ENCODE data around the gene MIDN.

Gene MIDN

DNA sequence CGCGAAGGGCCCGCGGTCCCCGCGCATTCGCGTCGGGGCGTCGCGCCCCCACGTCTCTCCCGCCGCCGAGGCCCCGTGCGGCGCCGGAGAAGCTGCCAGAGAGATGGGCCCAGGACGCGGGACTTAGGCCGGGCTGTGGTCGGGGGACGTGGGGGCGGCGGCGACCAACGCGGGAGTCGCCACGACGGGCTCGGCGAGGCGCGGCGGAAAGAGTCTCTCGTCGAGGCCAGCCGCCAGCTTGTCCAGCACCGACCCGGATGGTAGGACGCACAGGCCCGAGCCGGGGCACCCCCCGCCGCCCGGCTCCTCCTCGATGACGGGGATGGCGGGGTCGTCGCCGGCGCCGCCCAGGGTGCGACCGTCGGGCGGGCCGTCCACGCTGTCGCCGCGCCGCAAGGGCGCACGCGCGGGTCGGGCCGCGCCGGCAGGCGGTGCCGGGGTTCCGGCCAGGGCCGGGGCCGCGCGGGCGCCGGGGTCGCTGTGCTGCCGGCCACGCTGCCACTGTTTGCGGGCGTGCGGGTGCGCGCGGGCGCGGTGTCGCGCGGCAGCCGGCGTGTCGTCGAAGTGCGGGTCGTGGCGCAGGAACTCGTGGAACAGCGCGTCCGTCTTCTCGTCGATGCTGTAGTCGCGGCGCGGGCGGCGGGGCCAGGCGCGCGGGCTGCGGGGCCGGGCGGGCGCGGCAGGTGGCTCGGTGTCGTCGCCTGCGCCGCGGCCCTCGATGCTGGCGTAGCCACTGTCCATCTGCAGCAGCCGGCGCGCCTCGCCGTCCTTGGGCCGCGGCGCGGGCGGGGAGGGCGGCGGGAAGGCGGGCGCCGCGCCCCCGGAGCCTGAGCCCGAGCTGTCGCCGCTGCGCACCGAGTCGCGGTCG is 19.1 kb upstream of the MIDN start:
- Histone ChIP-seq H3K4me3 (ENCODE audit: low read length) (no peak overlapping the region), H3K4me1 (ENCODE audit: insufficient read depth, low read length) (no peaks in the 10 kb centered on the region), H3K27me3 (ENCODE audit: insufficient read depth, low read length) (no peaks in the 10 kb centered on the region), H3K9me3 (ENCODE audit: insufficient read depth, low read depth, low read length) (no peaks in the 10 kb centered on the region), H3K9ac (ENCODE audit: low read depth, low read length) (no peak overlapping the region), H3K27ac (ENCODE audit: low read depth, low read length) (no peak overlapping the region), H3K36me3 (ENCODE audit: insufficient read depth, low read length) (peaks cover 29% of the 10 kb centered on the region)
- 97% methylated on average over 158 of the region's 158 CpGs for WGBS

DNA sequence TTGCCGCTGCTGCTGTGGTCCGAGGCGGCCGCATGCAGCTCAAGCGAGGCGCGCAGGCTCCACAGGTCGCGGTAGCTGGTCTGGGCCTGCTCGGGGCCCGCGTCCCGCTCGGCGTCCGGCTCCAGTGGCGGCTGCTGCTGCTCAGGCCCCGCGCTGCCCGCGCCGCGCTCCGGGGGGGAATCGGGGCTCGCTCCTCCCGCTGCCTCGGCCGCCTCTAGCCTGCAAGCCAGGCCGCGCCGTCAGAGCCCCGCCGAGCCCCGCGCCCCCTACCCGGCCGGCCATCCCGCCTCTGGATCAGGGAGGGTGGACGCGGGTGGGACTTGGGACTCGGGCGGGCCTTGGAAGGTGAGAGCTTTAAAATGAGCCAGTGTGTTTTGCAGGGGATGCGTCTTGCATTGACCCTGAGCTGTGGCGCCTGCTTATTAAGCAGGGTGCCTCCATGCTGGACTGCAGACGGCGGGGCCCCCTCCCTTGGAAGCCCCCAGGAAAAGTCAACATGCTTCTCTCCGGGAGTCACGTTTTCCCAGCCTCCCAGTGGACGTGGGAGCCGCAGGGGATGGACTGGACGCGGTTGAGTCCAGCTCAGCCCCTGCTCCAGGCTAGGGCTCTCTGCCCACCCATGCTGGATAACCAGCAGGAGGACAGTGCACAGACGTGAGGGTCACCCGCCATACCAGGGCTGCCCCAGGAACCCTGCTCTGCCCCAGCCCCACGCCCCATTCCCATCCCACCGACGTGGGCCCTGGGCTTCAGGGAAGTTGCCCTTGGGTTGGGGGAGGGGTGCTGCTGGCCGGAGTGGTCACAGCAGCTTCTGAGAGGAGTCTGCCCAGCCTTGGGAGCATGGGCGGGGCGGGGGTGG is 18.2 kb upstream of the MIDN start:
- Histone ChIP-seq H3K27me3 (ENCODE audit: insufficient read depth, low read length) (no peaks in the 10 kb centered on the region), H3K4me1 (ENCODE audit: insufficient read depth, low read length) (no peaks in the 10 kb centered on the region), H3K4me3 (ENCODE audit: low read length) (no peak overlapping the region), H3K36me3 (ENCODE audit: insufficient read depth, low read length) (peaks cover 38% of the 10 kb centered on the region), H3K9ac (ENCODE audit: low read depth, low read length) (no peak overlapping the region), H3K27ac (ENCODE audit: low read depth, low read length) (no peak overlapping the region), H3K9me3 (ENCODE audit: insufficient read depth, low read depth, low read length) (no peaks in the 10 kb centered on the region)
- 92% methylated on average over 61 of the region's 61 CpGs for WGBS

DNA sequence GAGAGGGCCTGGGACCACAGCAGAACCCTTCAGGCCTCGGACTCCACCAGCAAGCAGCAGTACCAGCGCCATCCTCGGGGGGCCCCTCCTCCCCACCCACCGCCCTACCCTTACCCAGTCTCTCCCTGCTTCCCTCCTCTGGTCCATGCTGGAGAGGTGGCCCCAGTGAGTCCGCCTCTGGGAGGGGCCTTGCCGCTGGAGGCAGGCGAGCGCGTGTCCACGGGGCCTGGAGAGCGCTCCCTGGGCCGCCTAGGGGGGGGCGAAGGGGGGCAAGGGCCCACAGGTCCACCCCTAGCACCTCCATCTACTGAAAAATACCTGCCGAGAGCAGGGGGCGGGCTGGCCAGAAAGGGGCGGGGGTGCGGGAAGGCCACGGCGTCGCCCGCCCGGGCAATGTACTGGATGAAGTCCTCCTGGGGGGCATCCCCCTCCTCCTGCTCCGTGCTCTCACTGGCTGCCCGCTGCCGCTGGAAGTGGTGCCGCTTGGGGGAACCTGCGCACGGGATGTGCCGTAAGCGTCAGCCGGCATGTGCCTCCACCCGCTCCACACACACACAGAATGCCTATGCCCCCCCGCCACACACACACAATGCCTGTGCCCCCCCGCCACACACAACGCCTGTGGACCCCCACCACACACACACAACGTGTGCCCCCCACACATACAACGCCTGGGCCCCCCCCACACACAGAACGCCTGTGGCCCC is 17.4 kb upstream of the MIDN start:
- H3K9me3 ChIP-seq (ENCODE audit: insufficient read depth, low read depth, low read length) = no peaks in the 10 kb centered on the region
- H3K36me3 ChIP-seq (ENCODE audit: insufficient read depth, low read length) = peaks cover 46% of the 10 kb centered on the region
- no peaks in the 10 kb centered on the region for H3K4me1 ChIP-seq (ENCODE audit: insufficient read depth, low read length)
- no peak overlapping the region for H3K9ac ChIP-seq (ENCODE audit: low read depth, low read length)
- no peak overlapping the region for H3K27ac ChIP-seq (ENCODE audit: low read depth, low read length)
- 86% methylated on average over 32 of the region's 38 CpGs for WGBS
- H3K4me3 ChIP-seq (ENCODE audit: low read length) = no peak overlapping the region
- H3K27me3 ChIP-seq (ENCODE audit: insufficient read depth, low read length) = no peaks in the 10 kb centered on the region

DNA sequence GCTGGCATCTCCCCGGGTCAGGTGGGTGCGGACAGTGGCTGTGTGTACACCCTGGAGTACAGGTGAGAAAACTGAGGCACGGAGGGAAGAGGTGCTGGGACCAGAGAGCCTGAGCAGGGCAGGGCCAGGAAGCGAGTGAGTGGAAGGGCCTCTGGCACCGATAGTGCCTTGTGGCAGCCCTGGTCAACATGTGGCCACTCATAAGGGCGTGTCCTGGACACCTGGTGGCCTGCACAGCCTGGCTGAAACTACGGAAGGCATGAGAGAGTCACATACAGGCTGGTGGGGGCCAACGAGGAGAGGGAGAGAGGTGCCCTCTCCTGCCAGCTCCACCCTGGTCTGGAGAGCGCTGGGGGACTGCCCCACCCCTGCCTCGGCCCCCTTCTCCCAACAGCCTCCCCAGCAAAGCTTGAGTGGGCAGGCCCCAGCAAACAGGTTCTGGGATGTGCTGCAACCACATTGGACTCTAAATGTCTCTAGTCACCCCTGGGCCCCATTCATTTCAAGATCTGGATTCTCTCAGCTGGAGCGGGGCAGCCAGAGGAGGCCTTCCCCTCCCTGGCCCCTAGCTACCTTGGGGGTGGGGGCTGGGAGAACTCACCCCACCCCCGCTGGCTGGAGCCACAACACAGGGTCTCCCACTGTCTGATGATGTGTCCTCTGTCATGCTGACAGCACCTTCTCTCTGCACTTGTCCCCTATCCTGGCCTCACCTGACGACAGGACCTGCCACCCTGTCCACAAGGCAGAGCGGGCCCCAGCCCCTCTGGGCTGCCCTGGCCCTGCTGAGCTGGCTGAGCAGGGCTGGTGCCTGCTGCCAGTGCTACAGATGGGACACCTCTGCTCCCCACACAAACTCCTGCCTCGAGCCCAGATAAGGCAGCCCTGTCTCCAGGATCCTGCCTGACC is 16.4 kb upstream of the MIDN start:
- Histone ChIP-seq H3K27me3 (ENCODE audit: insufficient read depth, low read length) (no peaks in the 10 kb centered on the region), H3K4me1 (ENCODE audit: insufficient read depth, low read length) (no peaks in the 10 kb centered on the region), H3K4me3 (ENCODE audit: low read length) (no peak overlapping the region), H3K9ac (ENCODE audit: low read depth, low read length) (no peak overlapping the region), H3K9me3 (ENCODE audit: insufficient read depth, low read depth, low read length) (no peaks in the 10 kb centered on the region), H3K36me3 (ENCODE audit: insufficient read depth, low read length) (peaks cover 44% of the 10 kb centered on the region), H3K27ac (ENCODE audit: low read depth, low read length) (no peak overlapping the region)
- WGBS = 91% methylated on average over 15 of the region's 15 CpGs

DNA sequence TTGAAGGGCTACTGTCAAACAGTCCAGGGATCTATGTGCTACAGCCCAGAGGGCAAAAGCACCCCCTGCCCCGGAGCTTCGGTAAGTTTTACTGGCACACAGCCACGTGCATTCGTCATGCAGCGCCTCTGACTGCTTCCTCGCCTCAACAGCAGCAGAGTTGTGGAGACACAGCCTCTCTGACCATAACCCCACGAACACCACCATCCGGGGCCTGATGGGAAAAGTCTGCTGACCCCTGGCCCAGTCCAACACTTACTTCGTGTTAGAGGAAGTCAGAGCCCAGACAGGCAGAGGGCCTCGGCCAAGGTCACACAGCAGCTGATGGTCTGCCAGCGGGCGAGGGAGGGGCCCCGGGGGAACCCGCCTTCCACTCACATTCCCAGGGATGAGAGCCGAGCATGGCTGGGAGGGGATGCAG is 15.7 kb upstream of the MIDN start:
- WGBS = 84% methylated on average over 15 of the region's 15 CpGs
- H3K9ac ChIP-seq (ENCODE audit: low read depth, low read length) = no peak overlapping the region
- no peaks in the 10 kb centered on the region for H3K4me1 ChIP-seq (ENCODE audit: insufficient read depth, low read length)
- peaks cover 39% of the 10 kb centered on the region for H3K36me3 ChIP-seq (ENCODE audit: insufficient read depth, low read length)
- H3K27ac ChIP-seq (ENCODE audit: low read depth, low read length) = no peak overlapping the region
- no peak overlapping the region for H3K4me3 ChIP-seq (ENCODE audit: low read length)
- H3K27me3 ChIP-seq (ENCODE audit: insufficient read depth, low read length) = no peaks in the 10 kb centered on the region
- no peaks in the 10 kb centered on the region for H3K9me3 ChIP-seq (ENCODE audit: insufficient read depth, low read depth, low read length)

DNA sequence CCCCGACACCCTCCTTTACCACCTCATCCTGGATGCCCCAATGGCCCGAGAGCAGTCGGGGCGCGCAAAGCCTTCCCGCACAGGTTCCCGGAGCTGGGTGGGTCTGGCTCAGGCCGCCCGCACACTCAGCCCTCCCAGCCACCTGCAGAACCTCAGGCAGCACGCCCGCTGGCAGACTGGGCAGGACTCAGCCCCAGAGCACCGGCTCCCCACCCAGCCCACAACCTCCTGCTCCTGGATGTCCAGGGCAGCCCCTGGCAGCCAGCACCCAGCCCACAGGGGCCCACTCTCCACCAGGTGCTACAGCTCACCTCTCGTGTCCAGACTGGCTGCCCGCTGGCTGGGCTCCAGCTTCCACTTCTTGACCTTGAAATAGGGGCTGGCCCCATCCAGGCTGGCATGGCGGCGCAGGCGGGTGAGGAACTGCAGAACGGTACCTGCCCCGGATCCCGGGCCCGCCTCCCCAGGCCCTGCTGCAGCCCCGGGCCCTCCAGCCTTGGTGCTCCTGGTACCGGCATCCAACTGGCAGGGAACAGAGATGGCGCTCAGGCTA is 15.2 kb upstream of the MIDN start:
- Histone ChIP-seq H3K9ac (ENCODE audit: low read depth, low read length) (no peak overlapping the region), H3K27ac (ENCODE audit: low read depth, low read length) (no peak overlapping the region), H3K9me3 (ENCODE audit: insufficient read depth, low read depth, low read length) (no peaks in the 10 kb centered on the region), H3K4me3 (ENCODE audit: low read length) (no peak overlapping the region), H3K36me3 (ENCODE audit: insufficient read depth, low read length) (peaks cover 35% of the 10 kb centered on the region), H3K4me1 (ENCODE audit: insufficient read depth, low read length) (no peaks in the 10 kb centered on the region), H3K27me3 (ENCODE audit: insufficient read depth, low read length) (no peaks in the 10 kb centered on the region)
- WGBS = 96% methylated on average over 24 of the region's 24 CpGs

DNA sequence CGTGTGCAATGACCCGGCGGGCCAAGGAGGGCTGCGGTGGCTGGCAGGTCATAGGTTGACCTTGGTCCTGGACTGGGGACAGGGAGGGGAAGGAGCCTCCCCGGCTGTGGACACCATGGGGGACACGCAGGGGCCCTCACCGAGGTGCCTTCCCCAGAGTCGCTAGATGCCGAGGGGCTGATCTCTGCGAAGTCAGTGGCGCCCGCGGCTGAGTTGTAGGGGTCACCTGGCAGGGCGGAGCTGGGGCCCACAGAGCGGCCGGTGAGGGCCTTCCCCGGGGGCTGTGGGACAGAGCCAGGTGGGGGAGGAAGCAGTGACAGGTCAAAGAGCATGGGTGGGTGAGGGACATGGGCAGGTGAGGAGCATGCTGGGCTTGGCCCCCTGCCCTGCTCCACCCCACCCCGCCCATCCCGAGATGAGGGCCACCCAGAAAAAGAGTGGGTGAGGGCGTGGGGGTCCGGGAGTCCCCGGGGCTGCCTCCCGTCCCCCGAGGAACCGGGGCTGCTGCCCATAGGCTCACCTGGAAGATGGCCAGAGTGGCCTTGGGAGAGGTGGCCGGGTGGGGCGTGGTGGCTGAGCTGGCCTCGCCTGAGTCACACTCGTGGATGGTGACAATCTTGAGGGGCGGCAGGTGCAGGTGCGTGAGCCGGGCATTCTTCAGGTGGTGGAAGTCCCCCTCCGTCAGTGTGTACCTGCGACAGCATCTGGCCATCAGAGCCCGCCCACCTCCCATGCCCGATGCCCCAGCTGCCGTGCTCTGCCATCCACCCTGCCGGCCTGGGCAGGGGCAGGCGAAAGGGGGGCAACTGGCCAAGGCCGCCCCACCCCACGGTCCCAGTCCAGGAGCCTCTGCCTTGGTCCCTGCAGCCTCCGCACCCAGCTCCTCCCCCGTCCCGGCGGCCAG is 14.1 kb upstream of the MIDN start:
- no peaks in the 10 kb centered on the region for H3K9me3 ChIP-seq (ENCODE audit: insufficient read depth, low read depth, low read length)
- H3K27ac ChIP-seq (ENCODE audit: low read depth, low read length) = no peak overlapping the region
- H3K4me3 ChIP-seq (ENCODE audit: low read length) = no peak overlapping the region
- 95% methylated on average over 45 of the region's 45 CpGs for WGBS
- H3K4me1 ChIP-seq (ENCODE audit: insufficient read depth, low read length) = no peaks in the 10 kb centered on the region
- no peak overlapping the region for H3K9ac ChIP-seq (ENCODE audit: low read depth, low read length)
- H3K36me3 ChIP-seq (ENCODE audit: insufficient read depth, low read length) = peaks cover 35% of the 10 kb centered on the region
- no peaks in the 10 kb centered on the region for H3K27me3 ChIP-seq (ENCODE audit: insufficient read depth, low read length)

DNA sequence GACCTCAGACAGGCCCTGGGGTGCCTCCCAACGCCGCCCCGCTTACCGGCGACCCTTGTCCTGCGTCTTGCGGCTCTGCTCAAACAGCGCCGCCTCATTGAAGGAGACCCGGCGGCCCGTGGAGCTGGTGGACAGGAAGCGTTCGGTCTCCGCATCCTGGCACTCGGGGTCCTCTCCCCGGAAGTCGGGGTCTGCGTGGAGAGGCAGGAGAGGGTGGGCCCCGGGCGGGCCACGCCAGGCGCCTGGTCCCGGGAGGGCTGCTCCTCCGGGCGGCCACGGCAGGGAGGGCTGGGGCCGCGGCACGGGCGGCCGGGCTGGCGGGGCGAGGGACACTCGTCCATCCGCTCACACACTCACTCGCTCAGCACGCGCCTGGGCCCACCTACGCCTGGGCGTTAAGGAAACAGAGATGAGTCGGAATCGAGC is 13.4 kb upstream of the MIDN start:
- peaks cover 6% of the 10 kb centered on the region; the same call in 1 of the 2 replicates for H3K4me1 ChIP-seq (ENCODE audit: insufficient read depth, low read length)
- 93% methylated on average over 43 of the region's 43 CpGs for WGBS
- no peak overlapping the region for H3K9ac ChIP-seq (ENCODE audit: low read depth, low read length)
- H3K27ac ChIP-seq (ENCODE audit: low read depth, low read length) = no peak overlapping the region
- H3K27me3 ChIP-seq (ENCODE audit: insufficient read depth, low read length) = no peaks in the 10 kb centered on the region
- H3K4me3 ChIP-seq (ENCODE audit: low read length) = no peak overlapping the region
- no peaks in the 10 kb centered on the region for H3K9me3 ChIP-seq (ENCODE audit: insufficient read depth, low read depth, low read length)
- H3K36me3 ChIP-seq (ENCODE audit: insufficient read depth, low read length) = peaks cover 35% of the 10 kb centered on the region

DNA sequence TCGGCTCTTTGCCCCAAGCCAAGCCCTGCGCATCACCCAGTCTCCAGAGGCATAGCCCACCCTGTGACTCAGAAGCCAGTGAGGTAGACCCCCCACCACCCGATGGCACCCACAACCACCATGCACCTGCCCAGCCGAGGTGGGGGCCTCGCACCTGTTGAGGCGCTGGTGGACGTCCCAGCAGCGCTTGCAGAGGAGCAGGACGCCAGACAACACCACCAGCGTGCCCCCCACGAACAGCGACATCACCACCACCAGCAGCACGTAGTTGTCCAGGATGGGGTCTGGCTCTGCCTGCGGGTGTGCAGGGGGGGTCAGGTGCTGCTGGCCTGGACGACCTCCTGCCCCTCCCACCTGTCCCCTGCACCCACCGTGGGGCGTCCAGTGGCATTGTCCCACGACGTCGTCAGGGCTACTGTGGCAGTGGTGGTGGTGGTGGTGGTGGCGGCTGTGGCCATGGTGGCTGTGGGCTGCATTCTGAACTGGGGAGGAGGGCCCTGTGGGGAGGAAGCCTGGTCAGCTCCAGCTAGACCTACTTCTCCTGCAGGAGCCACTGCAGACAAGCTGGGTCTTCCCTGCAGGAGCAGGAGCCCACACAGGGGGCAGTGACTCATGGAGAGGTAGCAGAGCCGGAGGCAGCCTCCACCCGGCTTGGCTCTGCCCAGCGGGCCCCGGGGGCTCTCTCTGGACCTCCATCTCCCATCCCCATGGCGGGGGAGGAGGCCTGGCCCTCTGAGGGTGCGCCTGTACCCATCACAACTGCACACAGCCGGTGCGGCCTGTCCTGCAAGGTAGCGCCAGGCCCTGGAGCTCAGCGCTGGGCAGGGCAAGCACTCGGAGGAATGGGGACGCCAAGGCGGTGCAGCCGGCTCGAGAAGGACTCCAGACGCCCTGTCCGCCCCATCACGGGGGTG is 12.5 kb upstream of the MIDN start:
- Histone ChIP-seq H3K4me3 (ENCODE audit: low read length) (peak overlapping the region; percentile 46), H3K9me3 (ENCODE audit: insufficient read depth, low read depth, low read length) (no peaks in the 10 kb centered on the region), H3K36me3 (ENCODE audit: insufficient read depth, low read length) (peaks cover 35% of the 10 kb centered on the region), H3K27ac (ENCODE audit: low read depth, low read length) (no peak overlapping the region), H3K4me1 (ENCODE audit: insufficient read depth, low read length) (peaks cover 7% of the 10 kb centered on the region; the same call in 1 of the 2 replicates), H3K9ac (ENCODE audit: low read depth, low read length) (no peak overlapping the region), H3K27me3 (ENCODE audit: insufficient read depth, low read length) (no peaks in the 10 kb centered on the region)
- WGBS = 85% methylated on average over 39 of the region's 39 CpGs
